ENCODE data around the gene FRZB. TPM values are rescaled to one million over a fixed set of nuclear protein-coding genes. Genes with fewer than 3 reads are reported as not detected.

The FRZB gene
- total and polyA plus RNA-seq, 2 of the 13 experiments (the other 11 are each of a cell fraction or from before 2014, with no cell fraction given), result 0.04 to 1.2 TPM

DNA sequence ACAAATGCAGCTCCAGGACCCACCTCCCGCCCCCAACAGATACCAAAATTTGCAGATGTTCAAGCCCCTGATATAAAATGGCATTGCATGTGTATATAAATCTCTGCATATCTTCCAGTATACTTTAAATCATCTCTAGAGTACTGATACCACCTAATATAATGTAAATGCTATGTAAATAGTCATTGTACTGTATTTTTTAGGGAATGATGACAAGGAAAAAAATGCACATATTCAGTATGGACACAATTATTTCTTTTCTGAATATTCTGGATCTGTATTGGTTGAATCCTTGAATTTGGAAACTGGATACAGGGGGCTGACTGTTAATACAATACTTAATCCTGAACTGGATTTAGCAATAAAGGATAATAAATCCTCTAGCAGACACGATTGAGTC is 67.7 kb downstream of the FRZB start:
- Histone ChIP-seq H3K27me3 (ENCODE audit: control insufficient read depth in 1 of 2, insufficient read depth in 2 of 2, low read length in 2 of 2) (no peaks in the 10 kb centered on the region), H2AFZ (ENCODE audit: low read length) (no peak overlapping the region), H3K4me2 (ENCODE audit: low read depth, low read length) (no peak overlapping the region), H3K9me3 (ENCODE audit: low read length) (no peaks in the 10 kb centered on the region), H3K79me2 (ENCODE audit: insufficient read depth, low read length) (no peaks in the 10 kb centered on the region), H3K4me1 (ENCODE audit: insufficient read depth, low read length) (peaks cover 13% of the 10 kb centered on the region), H3K4me3 (replicated peaks in 1 of 3; ENCODE audit: insufficient read depth in 1 of 3, low read depth in 2 of 3, low read length in 3 of 3) (no peak overlapping the region), H4K20me1 (ENCODE audit: insufficient read depth, low read length) (no peaks in the 10 kb centered on the region), H3K36me3 (replicated peaks in 1 of 2; ENCODE audit: control insufficient read depth in 1 of 2, insufficient read depth in 2 of 2, low read length in 2 of 2) (no peaks in the 10 kb centered on the region), H3K27ac (ENCODE audit: extremely low read length, insufficient read depth, low read length) (no peak overlapping the region), H3K9ac (ENCODE audit: insufficient read depth, low read depth, low read length) (no peak overlapping the region)
- 25% methylated on average over 2 of the region's 2 CpGs for WGBS (ENCODE audit: low lambda C conversion rate)
- no peak for FAIRE-seq
- in situ Hi-C loops (cut with HindIII; ENCODE audit: extremely low pct_ligation_motif_present, low pct_unique_long_range_greater_than_20kb) (no loop called here), intact Hi-C loops (cut with micrococcal nuclease; ENCODE audit: unreplicated experiment) (no loop called here)
- CTCF ChIA-PET (ENCODE audit: low intra/inter-chr PET ratio, low total read pairs), result no interaction called here
- POLR2A ChIA-PET, result no interaction called here
- TF ChIP-seq TGIF2 (CRISPR knock-in tag; IDR thresholded peaks at IDR 0.05), result no peak
- no peak for TF ChIP-seq PAWR (CRISPR knock-in tag; IDR thresholded peaks at IDR 0.05; ENCODE audit: borderline replicate concordance)
- TF ChIP-seq, protein P1, sequence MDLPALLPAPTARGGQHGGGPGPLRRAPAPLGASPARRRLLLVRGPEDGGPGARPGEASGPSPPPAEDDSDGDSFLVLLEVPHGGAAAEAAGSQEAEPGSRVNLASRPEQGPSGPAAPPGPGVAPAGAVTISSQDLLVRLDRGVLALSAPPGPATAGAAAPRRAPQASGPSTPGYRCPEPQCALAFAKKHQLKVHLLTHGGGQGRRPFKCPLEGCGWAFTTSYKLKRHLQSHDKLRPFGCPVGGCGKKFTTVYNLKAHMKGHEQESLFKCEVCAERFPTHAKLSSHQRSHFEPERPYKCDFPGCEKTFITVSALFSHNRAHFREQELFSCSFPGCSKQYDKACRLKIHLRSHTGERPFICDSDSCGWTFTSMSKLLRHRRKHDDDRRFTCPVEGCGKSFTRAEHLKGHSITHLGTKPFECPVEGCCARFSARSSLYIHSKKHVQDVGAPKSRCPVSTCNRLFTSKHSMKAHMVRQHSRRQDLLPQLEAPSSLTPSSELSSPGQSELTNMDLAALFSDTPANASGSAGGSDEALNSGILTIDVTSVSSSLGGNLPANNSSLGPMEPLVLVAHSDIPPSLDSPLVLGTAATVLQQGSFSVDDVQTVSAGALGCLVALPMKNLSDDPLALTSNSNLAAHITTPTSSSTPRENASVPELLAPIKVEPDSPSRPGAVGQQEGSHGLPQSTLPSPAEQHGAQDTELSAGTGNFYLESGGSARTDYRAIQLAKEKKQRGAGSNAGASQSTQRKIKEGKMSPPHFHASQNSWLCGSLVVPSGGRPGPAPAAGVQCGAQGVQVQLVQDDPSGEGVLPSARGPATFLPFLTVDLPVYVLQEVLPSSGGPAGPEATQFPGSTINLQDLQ (CRISPR knock-in tag; IDR thresholded peaks at IDR 0.05), result no peak
- no peak for TF ChIP-seq ZNF841 (CRISPR knock-in tag; IDR thresholded peaks at IDR 0.05; ENCODE audit: borderline replicate concordance)
- TF ChIP-seq HNF4A (CRISPR knock-in tag; IDR thresholded peaks at IDR 0.05), result no peak
- no peak for TF ChIP-seq SRF (IDR thresholded peaks at IDR 0.05; ENCODE audit: low read depth, low read length)
- no peak for TF ChIP-seq ZIK1 (CRISPR knock-in tag; IDR thresholded peaks at IDR 0.05; ENCODE audit: borderline replicate concordance, low read depth)
- TF ChIP-seq, protein P2, sequence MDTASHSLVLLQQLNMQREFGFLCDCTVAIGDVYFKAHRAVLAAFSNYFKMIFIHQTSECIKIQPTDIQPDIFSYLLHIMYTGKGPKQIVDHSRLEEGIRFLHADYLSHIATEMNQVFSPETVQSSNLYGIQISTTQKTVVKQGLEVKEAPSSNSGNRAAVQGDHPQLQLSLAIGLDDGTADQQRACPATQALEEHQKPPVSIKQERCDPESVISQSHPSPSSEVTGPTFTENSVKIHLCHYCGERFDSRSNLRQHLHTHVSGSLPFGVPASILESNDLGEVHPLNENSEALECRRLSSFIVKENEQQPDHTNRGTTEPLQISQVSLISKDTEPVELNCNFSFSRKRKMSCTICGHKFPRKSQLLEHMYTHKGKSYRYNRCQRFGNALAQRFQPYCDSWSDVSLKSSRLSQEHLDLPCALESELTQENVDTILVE (CRISPR knock-in tag; IDR thresholded peaks at IDR 0.05), result no peak
- TF ChIP-seq, protein P3, sequence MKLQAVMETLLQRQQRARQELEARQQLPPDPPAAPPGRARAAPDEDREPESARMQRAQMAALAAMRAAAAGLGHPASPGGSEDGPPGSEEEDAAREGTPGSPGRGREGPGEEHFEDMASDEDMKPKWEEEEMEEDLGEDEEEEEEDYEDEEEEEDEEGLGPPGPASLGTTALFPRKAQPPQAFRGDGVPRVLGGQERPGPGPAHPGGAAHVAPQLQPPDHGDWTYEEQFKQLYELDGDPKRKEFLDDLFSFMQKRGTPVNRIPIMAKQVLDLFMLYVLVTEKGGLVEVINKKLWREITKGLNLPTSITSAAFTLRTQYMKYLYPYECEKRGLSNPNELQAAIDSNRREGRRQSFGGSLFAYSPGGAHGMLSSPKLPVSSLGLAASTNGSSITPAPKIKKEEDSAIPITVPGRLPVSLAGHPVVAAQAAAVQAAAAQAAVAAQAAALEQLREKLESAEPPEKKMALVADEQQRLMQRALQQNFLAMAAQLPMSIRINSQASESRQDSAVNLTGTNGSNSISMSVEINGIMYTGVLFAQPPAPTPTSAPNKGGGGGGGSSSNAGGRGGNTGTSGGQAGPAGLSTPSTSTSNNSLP (IDR thresholded peaks at IDR 0.05; ENCODE audit: low read depth, low read length), result no peak
- no peak for TF ChIP-seq RAD21 (CRISPR knock-in tag; IDR thresholded peaks at IDR 0.05)
- no peak for TF ChIP-seq MXD4 (CRISPR knock-in tag; IDR thresholded peaks at IDR 0.05)
- TF ChIP-seq, protein P4, sequence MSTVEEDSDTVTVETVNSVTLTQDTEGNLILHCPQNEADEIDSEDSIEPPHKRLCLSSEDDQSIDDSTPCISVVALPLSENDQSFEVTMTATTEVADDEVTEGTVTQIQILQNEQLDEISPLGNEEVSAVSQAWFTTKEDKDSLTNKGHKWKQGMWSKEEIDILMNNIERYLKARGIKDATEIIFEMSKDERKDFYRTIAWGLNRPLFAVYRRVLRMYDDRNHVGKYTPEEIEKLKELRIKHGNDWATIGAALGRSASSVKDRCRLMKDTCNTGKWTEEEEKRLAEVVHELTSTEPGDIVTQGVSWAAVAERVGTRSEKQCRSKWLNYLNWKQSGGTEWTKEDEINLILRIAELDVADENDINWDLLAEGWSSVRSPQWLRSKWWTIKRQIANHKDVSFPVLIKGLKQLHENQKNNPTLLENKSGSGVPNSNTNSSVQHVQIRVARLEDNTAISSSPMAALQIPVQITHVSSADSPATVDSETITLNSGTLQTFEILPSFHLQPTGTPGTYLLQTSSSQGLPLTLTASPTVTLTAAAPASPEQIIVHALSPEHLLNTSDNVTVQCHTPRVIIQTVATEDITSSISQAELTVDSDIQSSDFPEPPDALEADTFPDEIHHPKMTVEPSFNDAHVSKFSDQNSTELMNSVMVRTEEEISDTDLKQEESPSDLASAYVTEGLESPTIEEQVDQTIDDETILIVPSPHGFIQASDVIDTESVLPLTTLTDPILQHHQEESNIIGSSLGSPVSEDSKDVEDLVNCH (CRISPR knock-in tag; IDR thresholded peaks at IDR 0.05), result no peak
- TF ChIP-seq HOXA5 (CRISPR knock-in tag; IDR thresholded peaks at IDR 0.05), result no peak
- TF ChIP-seq RBM22 (optimal IDR thresholded peaks at IDR 0.05; ENCODE audit: low read length), result no peak
- TF ChIP-seq CC2D1A (CRISPR knock-in tag; IDR thresholded peaks at IDR 0.05), result no peak
- no peak for TF ChIP-seq ZNF773 (CRISPR knock-in tag; IDR thresholded peaks at IDR 0.05; ENCODE audit: borderline replicate concordance)
- TF ChIP-seq HNRNPL (IDR thresholded peaks at IDR 0.05; ENCODE audit: low read depth, low read length), result no peak
- no peak for TF ChIP-seq ERF (CRISPR knock-in tag; IDR thresholded peaks at IDR 0.05)
- no peak for TF ChIP-seq GPN1 (CRISPR knock-in tag; IDR thresholded peaks at IDR 0.05; ENCODE audit: borderline replicate concordance)
- no TSS peak for BruUV-seq (replicated peaks)
- ATAC-seq, result no peak
- DNase-seq (ENCODE audit: low spot score), result no peak

Data from HepG2 (cell line).